Measurements from ENCODE around the gene RBM19.

RBM19 gene

GRCh38 chr12:113978080-113978479, 12.0 kb upstream of the RBM19 start:
- no peak for TF ChIP-seq CTCF (IDR thresholded peaks at IDR 0.05)
- Histone ChIP-seq H3K4me3 (ENCODE audit: low read depth in 1 of 2, low read length in 1 of 2) (no peak overlapping the region), H3K27ac (no peak overlapping the region), H3K36me3 (no peaks in the 10 kb centered on the region), H3K4me1 (ENCODE audit: control insufficient read depth in 1 of 2, insufficient read depth in 1 of 2, low read depth in 1 of 2, low read length in 1 of 2) (no peaks in the 10 kb centered on the region), H3K9me3 (no peaks in the 10 kb centered on the region), H3K27me3 (peaks cover 25% of the 10 kb centered on the region)

- no peak overlapping the region for H3K27ac ChIP-seq
- no peaks in the 10 kb centered on the region for H3K36me3 ChIP-seq
- peaks cover 34% of the 10 kb centered on the region for H3K27me3 ChIP-seq
- no peaks in the 10 kb centered on the region for H3K9me3 ChIP-seq
- H3K4me3 ChIP-seq (ENCODE audit: low read depth in 1 of 2, low read length in 1 of 2) = no peak overlapping the region
- no peak for TF ChIP-seq CTCF (IDR thresholded peaks at IDR 0.05)
- no peaks in the 10 kb centered on the region for H3K4me1 ChIP-seq (ENCODE audit: control insufficient read depth in 1 of 2, insufficient read depth in 1 of 2, low read depth in 1 of 2, low read length in 1 of 2)
Observed at GRCh38 chr12:113974006-113974405, 7.9 kb upstream of the RBM19 start.

GRCh38 chr12:113973109-113973904, 7.2 kb upstream of the RBM19 start:
- Histone ChIP-seq H3K4me1 (ENCODE audit: control insufficient read depth in 1 of 2, insufficient read depth in 1 of 2, low read depth in 1 of 2, low read length in 1 of 2) (no peaks in the 10 kb centered on the region), H3K36me3 (no peaks in the 10 kb centered on the region), H3K9me3 (no peaks in the 10 kb centered on the region), H3K27ac (no peak overlapping the region), H3K4me3 (ENCODE audit: low read depth in 1 of 2, low read length in 1 of 2) (no peak overlapping the region), H3K27me3 (peaks cover 34% of the 10 kb centered on the region)
- no peak for TF ChIP-seq CTCF (IDR thresholded peaks at IDR 0.05)

GRCh38 chr12:113971392-113971791, 5.3 kb upstream of the RBM19 start:
- Histone ChIP-seq H3K4me3 (ENCODE audit: low read depth in 1 of 2, low read length in 1 of 2) (no peak overlapping the region), H3K27ac (no peak overlapping the region), H3K36me3 (no peaks in the 10 kb centered on the region), H3K9me3 (no peaks in the 10 kb centered on the region), H3K4me1 (ENCODE audit: control insufficient read depth in 1 of 2, insufficient read depth in 1 of 2, low read depth in 1 of 2, low read length in 1 of 2) (peaks cover 9% of the 10 kb centered on the region in 2 experiments), H3K27me3 (peaks cover 34% of the 10 kb centered on the region)
- TF ChIP-seq CTCF (IDR thresholded peaks at IDR 0.05) = no peak

GRCh38 chr12:113970211-113970610, 4.1 kb upstream of the RBM19 start:
- TF ChIP-seq CTCF (IDR thresholded peaks at IDR 0.05) = no peak
- Histone ChIP-seq H3K36me3 (no peaks in the 10 kb centered on the region), H3K27ac (no peak overlapping the region), H3K4me1 (ENCODE audit: control insufficient read depth in 1 of 2, insufficient read depth in 1 of 2, low read depth in 1 of 2, low read length in 1 of 2) (peaks cover 19 to 20% of the 10 kb centered on the region in 2 experiments), H3K27me3 (peaks cover 29% of the 10 kb centered on the region), H3K4me3 (ENCODE audit: low read depth in 1 of 2, low read length in 1 of 2) (no peak overlapping the region), H3K9me3 (no peaks in the 10 kb centered on the region)

Measured in neutrophil (primary cell).